Adrenal gland (tissue), 5 donors: ENCODE data around the gene TMEM200A.

Experiments
- CTCF ChIP-seq, 6 experiments: fragments of 450-650 bp in 4 of 6; fragments of 200-600 bp in 2 of 6; sonication (generic) in 1 of 6; IDR thresholded peaks; 1 replicate in 5 of 6; 2 replicates in 1 of 6; pipeline versions ENCODE4 v1.5.1 to v1.8.0; 2016 to 2021; ENCODE audit warnings: antibody characterized with exemption in 6 of 6, mild to moderate bottlenecking in 2 of 6, moderate library complexity in 1 of 6
- POLR2A ChIP-seq, 2 donors: fragments of 450-650 bp; IDR thresholded peaks; one replicate each; pipeline ENCODE4 v1.6.1; 2017; ENCODE audit warnings: antibody characterized with exemption in 2 of 2, mild to moderate bottlenecking in 2 of 2, moderate library complexity in 1 of 2
- donor health status: DM: no; HTN: no; CAD: no.

- TF ChIP-seq CTCF (IDR thresholded peaks at IDR 0.05) (no peak), POLR2A (IDR thresholded peaks at IDR 0.05) (no peak)
Observed at GRCh38 chr6:130466052-130466747, 100.4 kb downstream of the TMEM200A start.
